ENCODE data around the gene EFCAB6.
A peak's percentile ranks its signal among the peaks of the same experiment; 100 is the strongest.

Gene EFCAB6

DNA sequence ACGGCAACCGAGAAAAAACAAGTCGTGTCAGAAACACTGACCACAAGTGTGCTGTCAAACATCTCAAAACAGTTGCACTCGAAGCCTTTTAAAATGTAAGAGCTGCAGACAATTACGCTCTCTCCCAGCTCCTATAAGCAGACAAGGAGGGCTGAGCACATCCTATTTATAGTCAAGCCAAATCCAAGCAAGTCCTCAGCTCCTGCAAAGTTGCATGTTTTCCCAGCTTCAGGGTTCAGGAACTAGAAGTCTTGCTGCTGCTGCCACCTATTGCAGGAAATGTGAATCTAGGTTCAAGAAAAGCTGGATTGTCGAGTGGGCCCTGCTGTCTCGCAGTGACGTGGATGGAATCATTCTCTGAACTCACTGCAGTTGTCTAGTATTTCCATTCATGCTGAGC lies 15.5 kb downstream of the EFCAB6 start:
- DNase-seq, result peak; percentile 20

DNA sequence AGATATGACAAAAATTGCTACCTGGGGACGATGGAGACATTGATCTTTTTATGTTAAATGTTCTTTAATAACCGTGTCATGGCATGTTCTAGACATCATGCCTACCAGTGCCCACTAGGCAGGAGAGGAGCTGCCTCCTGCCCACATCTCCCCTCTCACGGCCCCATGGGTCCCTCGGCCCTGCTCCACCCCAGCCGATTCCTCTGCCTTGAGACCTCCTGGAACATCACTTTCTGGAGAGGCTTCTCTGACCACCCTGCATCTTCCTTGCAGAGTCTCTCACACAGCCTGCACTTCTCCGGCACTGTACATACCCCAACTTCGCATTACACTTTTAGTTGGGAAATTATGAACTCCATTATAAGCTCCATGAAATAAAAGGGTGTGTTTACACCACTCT lies 16.8 kb downstream of the EFCAB6 start:
- DNase-seq, result no peak

DNA sequence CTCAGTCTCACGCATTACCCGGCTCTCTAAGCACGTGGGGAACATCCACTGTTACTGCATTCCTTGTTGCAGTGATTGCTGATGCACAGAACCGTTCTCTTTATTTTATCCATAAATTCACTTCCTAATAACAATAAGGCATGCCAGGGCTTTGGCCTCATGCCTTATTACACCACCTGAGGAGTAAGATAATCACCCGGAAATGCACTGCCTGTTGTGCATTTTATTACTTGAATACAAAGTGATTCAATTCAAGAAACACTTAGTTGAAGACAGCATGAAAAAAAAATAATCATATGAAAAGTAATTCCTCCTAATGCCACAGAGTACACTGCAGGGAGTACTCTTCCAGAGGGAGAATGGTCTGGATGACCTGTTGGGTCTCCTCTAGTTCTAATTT lies 19.2 kb downstream of the EFCAB6 start:
- DNase-seq, result no peak

DNA sequence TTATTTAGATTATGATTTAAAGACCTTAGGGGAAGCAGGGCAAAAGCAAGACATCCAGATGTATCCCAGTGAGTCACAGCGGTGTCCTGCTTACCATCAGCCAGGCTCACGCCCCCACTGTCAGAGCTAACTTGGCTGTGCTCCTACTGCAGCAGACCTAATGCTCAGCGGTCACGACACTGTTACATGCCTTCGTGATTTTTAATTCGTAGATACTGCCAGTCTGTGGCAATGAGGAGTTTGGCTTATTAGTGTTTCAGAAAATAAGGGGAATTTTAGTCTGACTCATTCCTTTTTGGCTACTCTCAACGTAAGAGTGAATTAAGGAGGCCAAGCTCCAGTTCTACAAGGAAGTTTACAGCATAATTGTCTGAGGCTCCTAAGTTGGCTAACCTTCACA lies 22.7 kb downstream of the EFCAB6 start:
- no peak for DNase-seq

DNA sequence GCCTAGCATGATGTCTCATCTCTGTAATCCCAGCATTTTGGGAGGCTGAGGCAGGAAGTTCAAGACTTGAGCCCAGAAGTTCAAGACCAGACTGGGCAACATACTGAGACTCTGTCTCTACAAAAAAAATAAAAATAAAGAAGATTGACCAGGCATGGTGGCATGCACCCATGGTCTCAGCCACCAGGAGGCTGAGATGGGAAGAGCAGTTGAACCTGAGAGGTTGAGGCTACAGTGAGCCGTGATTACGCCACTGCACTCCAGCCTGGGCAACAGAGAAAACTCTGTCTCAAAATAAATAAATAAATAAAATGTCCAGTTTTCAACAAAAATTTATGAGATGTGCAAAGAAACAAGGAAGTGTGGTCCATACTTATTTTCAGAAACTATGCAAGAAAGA lies 28.3 kb downstream of the EFCAB6 start:
- DNase-seq, result no peak

DNA sequence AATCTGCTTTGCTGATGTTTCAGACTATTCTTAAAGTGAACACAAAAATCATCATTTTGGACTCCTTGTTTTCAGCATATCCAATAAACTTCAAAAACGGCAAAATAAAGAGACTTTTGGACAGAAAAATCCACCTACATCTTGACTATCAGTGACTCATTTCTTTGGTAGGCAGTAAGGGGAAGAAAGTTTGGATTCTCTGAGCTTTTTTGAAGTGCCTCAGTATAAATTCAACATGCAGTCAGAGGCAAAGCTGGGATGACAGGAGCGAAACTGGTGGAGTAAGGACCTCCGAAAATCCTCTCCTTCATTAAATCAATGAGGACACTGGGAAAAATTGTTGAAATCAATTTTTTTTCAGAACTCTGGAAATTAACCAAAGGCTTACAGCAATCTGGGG lies 29.7 kb downstream of the EFCAB6 start:
- DNase-seq, result no peak

DNA sequence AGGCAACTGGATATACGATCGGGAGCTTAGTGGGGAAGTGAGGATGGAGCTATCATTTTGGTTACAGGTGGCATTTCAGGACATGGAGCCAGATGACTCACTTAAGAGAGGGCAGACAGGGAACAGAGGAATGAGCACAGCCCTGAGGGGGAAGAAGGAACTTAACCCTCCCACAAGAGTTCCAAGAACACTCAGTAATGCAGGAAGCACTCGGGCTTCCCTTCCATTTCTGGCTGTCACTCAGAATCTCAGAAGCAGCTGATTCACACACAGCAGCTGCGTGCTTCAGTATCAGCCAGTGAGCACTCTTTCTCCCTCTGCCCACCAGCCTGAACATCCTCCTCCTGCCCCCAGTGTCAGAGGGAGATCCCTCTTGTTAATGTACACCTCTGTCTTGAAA lies 34.8 kb downstream of the EFCAB6 start:
- no peak for DNase-seq

DNA sequence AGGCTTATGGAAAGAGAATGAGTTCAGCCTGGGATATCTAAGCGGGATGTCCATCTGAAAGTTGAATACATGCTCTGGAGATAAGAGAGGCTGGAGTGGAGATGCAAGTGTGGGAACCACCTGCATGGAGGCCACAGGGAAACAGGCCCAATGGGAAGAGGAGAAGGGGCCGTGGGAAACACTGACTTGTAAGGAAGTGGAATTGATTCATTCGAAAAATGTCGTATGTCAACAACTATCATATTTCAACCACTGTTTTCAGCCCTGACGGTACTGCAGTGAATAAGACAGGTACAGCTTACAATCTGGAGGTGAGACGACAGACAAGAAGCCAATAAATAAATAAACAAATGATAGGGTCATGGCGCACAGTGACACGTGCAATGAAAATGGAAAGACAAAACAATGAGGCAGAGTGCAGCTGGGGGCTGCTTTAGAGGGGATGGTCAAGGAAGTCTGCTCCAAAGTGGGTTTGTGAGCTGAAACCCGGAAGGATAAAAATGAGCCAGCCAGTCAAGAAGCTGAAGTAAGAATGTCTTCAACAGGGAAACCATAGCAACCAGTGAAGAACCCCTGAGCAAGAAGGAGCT lies 35.9 kb downstream of the EFCAB6 start:
- no peak for DNase-seq

DNA sequence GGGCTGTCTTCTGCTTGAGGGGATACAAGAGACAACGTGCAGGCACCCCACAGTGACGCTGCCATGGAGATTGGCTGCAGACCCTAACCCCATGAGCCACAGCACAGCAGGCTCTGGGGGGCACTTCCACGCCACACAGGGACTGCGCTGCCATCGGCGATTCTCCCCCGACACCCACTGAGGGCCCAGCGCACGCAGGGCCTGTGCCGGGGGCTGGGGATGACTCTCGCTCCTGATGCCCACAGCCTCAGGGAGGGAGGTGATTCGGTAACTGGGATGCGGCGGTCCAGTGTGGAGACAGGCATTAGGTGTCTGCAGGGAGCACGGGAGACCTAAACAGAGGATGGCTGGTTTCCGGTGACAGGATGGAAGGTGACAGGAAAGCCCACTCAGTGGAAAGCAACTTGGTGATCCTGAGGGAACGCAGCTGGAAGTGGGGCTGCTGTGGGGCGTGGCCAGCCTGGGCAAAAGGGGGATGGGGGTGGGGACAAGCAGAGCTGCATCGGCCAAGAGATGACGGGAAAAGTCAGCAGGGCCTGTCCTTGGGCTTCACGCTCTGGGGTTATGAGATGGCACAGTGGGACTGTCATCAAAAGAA lies 37.7 kb downstream of the EFCAB6 start:
- DNase-seq, result no peak

DNA sequence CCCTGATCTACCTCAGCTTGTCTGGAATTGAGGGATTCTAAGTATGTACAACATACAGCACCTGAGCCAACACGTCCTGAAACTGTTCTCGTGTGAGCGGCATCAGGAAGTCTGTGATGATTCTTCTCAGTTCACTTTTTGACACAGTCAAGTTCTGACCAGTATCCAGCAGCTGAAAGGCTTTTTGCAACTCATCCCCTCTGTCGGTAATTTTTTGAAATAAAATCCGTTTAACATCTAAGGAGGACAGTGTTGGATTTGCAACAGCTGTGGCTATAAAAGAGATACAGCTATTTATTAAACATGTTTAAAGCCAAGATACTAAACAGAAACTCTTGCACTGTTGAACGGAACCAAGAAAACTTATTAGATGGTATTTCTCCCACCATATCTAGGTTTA lies 39.3 kb downstream of the EFCAB6 start:
- DNase-seq, result no peak

DNA sequence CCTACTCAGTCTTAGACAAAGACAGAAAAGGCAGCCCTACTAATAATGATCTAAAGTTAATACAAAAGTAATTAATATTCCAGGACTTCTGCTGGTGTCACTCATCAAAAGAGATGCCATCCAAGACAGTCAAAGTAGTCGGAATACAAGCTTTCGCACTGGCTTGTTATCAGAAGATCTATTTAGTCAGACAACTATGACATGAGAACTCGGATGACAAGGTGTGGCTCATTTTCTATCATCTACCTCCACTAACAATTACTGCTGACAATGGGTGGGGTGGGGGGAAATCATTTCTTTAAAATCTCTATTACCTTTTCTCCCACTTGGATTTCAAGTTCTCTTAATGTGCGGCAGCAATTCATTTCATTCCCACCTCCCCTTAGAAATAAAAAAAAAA lies 56.7 kb downstream of the EFCAB6 start:
- no peak for DNase-seq

DNA sequence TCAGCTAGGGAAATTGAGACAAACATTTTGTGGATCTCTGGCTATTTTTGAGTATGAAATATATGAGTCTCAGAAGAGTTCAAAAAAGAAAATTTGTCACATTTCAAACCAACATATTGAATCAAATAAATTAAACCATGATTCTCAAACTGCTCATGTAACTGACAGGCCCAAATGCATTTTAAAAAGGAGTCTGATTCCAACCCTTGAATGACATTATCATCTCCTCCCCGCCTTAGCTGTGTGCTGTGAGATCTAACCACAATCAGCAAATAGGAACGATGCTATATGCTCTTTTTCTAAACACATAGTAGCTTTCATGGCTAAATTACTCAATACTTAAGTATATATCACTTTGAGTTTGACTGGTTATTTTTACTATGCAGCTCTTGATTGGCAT lies 57.1 kb downstream of the EFCAB6 start:
- no peak for DNase-seq

DNA sequence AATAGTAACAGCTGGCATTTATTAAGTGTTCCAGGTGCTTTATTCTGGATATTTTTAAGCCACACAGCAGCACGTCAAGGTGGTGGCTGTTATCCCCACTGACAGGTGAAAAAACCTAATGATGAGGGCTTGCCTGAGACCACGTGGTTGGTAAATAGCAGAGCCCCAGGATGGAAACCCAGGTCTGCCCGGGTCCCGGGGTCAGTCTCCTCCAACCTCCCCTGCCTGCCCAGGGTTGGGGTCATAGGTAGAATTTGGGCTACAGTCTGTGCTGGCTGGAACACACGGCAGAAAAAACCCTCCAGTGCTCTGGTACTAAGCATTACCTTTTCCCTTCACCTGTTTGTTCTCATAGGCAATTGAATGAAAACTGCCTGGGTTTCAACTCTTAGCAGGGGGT lies 57.9 kb downstream of the EFCAB6 start:
- DNase-seq, result no peak

DNA sequence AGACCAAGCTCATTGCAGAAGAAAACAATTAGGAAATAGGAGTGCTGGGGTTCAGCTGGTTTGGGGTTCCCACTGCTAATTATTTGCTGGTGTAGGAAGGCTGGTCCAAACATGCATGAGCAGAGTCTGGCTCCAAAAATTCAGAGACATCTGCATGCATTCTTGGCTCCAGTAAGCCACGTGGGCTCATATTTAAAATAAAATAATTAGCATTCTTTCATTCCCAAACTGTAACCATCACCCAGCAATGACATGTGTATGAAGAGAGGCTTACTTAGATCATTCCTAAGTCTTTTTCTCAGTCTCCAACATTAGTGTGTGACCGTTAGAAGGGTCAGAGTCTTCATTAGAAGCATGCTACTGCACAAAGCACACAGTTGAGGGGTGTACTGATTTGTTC lies 58.4 kb downstream of the EFCAB6 start:
- no peak for DNase-seq

DNA sequence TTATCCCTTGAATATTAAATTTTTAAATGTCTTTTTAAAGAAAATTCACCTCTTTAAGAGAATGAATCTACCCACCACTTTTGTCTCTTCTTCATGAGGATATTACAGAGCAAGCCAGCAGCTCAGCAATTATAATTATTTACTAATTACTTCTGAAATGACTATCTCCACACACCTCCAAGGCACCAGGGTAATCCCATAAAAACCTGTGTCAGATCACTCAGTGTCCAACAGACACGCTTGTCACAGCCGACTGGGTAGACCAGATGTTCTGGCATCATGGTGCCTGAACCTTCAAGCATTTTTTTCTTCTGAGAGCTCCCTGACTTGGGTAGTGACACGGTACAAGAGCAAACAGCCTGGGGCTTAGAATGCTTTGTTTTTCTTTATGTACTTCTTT lies 61.4 kb downstream of the EFCAB6 start:
- no peak for DNase-seq

DNA sequence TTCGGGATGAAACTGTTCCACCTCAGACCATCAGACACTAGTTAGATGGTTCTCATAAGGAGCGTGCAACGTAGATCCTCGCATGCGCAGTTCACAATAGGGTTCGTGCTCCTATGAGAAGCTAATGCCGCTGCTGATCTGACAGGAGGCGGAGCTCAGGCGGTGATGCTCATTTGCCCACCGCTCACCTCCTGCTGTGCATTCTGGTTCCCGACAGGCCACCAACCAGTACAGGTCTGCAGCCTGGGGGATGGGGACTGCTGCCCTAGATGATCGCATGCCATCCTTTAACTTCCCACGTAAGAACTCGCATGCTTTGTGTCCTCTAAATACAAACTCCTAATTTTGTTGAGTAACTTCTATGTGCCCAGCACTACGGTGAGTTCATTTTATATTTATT lies 62.6 kb downstream of the EFCAB6 start:
- no peak for DNase-seq

DNA sequence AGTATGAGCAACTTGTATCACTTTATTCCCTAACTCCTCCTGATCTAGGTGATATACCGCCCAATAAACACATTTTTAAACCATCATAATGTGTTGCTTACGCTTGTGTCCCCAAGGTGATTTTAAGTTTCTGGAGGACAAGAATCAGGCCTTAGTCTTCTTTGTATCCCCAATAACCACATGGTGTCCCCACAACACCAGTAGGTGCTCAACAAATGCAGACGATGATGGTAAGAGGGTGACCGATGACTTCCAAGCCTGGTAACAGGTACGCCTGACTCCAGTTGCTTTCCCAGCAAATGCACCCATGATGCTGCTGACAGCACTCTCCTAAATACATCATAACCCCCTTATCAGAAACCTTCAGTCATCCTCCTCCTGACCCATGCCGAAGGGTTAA lies 64.2 kb downstream of the EFCAB6 start:
- DNase-seq, result no peak

DNA sequence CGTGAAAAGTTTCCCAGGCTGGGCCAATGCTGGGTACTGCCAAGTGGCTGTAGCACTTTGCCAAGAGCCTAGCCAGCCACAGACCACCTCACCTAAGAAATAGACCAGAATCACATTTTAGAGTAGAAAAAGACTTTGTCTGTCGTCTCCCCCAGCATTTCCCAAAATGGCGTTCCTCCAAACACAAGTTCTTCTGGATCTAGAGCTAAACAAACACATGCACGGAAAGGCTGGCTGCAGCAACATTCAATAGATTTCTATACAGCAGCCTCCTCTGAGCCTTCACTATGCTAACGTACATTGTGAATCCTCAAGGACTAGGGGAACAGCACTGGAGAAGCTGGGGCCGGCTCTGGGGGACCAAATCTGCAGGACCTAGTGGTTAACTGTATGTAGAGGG lies 65.0 kb downstream of the EFCAB6 start:
- no peak for DNase-seq

DNA sequence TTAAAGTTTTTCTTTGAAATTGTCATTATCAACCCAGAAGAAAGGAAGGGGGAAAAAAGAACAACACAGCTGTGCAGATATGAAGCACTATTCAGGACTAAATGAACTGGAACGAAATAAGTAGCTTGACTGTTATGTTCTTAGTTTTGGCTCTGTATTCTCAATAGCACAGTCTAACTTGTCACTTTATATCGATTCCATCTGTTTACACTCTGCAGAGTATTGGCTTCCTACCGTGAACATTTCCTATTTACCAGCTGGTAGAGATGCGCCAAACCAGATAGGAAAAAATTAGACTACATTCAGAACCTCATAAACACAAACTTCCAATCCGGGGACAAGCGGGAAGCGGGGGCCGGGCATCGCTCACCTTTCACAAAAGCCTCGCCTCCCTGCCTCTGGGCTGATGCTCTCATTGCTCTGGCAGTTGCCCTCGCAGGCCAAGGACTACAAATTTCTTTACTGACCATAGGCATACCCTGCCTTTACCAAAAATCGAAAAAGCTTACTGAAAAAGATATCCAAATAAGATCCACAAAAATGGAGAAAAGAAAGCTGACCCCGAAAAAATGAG lies 66.2 kb downstream of the EFCAB6 start:
- DNase-seq, result peak; percentile 89

DNA sequence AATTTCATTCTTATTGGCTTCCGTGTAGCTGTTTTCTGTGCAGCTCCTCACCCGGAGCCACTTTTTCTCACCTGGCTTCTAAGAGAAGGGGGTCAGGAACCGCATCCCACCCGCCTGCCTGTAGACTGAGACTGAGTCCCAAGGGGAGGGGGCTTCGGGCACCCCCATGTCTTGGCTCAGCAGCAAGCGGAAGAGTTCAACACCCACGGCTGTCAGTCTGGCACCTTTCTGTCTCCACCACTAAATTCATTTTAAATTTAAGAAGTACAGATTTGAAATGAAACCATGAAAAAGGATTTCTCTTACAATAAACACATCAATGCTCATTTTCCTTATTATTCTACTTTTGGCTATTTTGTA lies 66.7 kb downstream of the EFCAB6 start:
- DNase-seq, result no peak

DNA sequence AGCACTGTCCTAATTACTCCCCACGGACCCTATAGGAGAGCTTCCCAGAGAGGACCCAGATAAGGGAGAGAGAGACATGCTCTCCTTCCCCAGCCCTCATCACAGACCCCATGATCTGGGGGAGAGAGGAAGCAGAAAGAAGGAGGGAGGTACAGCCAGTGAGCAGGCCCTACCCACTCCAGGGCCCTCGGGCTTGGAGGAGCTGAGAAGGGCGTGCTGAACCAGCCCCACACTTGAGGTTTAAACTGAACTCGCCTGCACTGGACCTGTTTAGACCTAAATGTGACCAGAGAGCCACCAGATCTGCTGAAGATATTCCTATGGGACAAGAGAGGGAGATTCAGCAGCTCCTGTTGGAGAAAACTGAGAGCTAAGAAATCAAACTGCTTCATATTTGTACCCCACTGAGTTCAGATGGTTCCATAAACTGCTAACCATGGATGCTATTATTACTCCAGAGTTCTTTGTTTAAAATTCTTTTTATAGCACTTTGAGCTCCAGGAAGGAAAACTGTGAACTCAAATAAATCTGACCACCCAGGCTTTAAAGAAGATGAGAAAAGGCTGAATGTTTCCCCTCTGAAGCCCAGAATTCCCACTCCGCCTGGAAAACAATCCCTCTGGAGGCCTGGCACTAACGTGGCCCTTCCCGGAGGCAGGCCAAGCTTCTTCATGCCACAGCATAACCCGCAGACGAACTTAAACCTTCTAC lies 67.2 kb downstream of the EFCAB6 start:
- DNase-seq, result no peak

DNA sequence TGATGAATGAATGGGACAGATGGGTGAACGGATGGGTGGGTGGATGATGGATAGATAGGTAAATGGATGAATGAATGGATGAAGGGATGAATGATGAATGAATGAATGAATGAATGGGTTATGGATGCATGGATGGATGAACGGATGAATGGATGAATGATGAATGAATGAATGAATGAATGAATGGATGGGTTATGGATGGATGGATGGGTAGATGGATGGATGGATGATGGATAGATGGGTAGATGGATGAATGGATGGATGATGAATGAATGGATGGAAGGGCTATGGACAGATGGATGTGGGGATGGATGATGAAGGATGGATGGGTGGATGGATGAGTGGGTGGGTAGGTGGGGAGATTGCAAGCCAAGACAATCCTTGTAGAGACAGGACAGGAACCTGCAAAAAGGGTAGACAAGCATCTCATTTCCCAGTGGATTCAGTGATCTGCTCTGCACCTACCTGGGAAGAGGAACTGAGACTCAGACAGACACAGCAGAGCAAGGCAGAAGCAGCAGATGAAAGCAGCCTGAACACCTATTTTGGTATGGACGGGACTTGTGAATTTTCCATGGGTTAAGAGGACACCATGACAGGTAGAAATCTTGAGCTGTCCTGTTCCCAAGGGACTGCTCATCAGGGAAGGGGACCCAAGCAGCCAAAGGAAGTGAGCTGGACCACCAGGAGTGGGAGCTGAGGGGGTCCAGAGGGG lies 68.0 kb downstream of the EFCAB6 start:
- DNase-seq, result no peak

DNA sequence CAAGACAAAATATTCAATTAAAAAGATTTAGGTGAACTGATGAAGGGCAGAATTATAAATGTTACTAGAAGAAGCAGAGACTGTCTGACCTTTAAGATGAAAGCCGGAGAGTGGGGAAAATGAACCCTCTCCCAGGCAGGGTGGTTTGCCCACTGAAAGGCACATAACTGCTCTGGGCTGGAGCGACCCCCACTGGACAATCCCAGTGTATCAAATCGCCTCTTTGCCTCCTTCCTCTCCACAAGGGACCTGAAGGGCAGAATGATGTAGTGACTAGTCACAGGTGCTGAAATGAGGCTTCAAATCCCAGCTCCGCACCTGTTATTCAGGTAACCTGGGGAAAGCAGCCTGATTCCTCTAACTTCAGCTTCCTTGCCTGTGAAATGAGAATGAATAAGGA lies 69.0 kb downstream of the EFCAB6 start:
- DNase-seq, result no peak
